Vagina (tissue), 2 donors: ENCODE data around the gene EXOC6B.

Source experiments
- CTCF ChIP-seq, 3 experiments: fragments of 450-650 bp in 2 of 3; fragments of 200-600 bp in 1 of 3; sonication (generic) in 1 of 3; IDR thresholded peaks; one replicate each; pipeline ENCODE4 v1.5.1; 2017 to 2019; ENCODE audit warnings: antibody characterized with exemption in 3 of 3, mild to moderate bottlenecking in 2 of 3, moderate library complexity in 2 of 3
- POLR2A ChIP-seq, 2 donors: fragments of 450-650 bp; IDR thresholded peaks; one replicate each; pipeline ENCODE4 v1.6.1; 2017; ENCODE audit warnings: antibody characterized with exemption in 2 of 2, mild to moderate bottlenecking in 2 of 2, moderate library complexity in 2 of 2
- POLR2AphosphoS5 ChIP-seq, 2 donors: sonication (generic); formaldehyde crosslinking; IDR thresholded peaks; one replicate each; pipeline ENCODE4 v1.9.0; 2017; ENCODE audit warnings: antibody characterized with exemption in 2 of 2, mild to moderate bottlenecking in 2 of 2, low read depth in 1 of 2; ENCODE audit not compliant: insufficient read depth in 1 of 2

- TF ChIP-seq CTCF (IDR thresholded peaks at IDR 0.05) (no peak), POLR2AphosphoS5 (IDR thresholded peaks at IDR 0.05; ENCODE audit: insufficient read depth in 1 of 2, low read depth in 1 of 2) (no peak), POLR2A (IDR thresholded peaks at IDR 0.05) (no peak)
Observed at GRCh38 chr2:72139874-72140620, 685.8 kb downstream of the EXOC6B start.
